Mammary epithelial cell (primary cell): Measurements from ENCODE around the gene CALHM3.

Source experiments
- EZH2 ChIP-seq: IDR thresholded peaks from 2 replicates; pipeline ENCODE4 v1.6.1; 2012; ENCODE audit warnings: low read length, inconsistent platforms, borderline replicate concordance
- TF ChIP-seq, protein P1 (sequence below), 2 donors: IDR thresholded peaks in 1 of 2; conservative IDR thresholded peaks in 1 of 2; 2 replicates each; pipeline ENCODE4 v1.5.1; 2011 to 2012; ENCODE audit warnings: inconsistent platforms in 2 of 2, low read length in 2 of 2, mild to moderate bottlenecking in 2 of 2, control low read depth in 1 of 2, low read depth in 1 of 2; ENCODE audit not compliant: insufficient read depth in 1 of 2; ENCODE audit errors: extremely low read depth in 1 of 2

DNA sequence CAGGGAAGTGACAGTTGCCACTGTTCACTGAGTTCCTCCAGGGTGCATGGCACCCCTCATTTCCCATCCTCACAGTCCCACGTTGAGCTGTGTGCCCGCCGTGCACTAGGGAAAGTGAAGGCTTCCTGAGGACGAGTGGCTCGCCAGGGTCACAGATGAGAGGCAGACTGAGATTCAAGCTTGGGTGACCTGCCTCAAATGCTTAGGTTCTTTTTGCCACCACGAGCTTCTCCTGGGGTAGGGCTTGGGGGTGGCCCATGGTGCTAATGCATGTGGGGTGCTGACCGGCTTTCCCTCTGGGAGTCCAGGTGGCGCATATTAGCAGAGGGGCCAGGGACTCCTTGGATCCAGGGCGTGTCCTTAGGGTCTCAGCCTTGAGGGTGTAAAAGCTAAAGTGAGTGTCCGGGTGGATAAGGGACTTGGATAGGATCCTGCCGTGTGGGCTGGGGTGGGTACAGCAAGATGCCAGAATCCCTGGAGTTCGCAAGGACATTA, 28.8 kb downstream of the CALHM3 start:
- TF ChIP-seq, protein P1, sequence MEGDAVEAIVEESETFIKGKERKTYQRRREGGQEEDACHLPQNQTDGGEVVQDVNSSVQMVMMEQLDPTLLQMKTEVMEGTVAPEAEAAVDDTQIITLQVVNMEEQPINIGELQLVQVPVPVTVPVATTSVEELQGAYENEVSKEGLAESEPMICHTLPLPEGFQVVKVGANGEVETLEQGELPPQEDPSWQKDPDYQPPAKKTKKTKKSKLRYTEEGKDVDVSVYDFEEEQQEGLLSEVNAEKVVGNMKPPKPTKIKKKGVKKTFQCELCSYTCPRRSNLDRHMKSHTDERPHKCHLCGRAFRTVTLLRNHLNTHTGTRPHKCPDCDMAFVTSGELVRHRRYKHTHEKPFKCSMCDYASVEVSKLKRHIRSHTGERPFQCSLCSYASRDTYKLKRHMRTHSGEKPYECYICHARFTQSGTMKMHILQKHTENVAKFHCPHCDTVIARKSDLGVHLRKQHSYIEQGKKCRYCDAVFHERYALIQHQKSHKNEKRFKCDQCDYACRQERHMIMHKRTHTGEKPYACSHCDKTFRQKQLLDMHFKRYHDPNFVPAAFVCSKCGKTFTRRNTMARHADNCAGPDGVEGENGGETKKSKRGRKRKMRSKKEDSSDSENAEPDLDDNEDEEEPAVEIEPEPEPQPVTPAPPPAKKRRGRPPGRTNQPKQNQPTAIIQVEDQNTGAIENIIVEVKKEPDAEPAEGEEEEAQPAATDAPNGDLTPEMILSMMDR (conservative IDR thresholded peaks at IDR 0.05 in 1 of 2, IDR thresholded peaks at IDR 0.05 in 1 of 2; ENCODE audit: extremely low read depth in 1 of 2, insufficient read depth in 1 of 2, low read depth in 1 of 2, low read length in 2 of 2) = no peak
- no peak for TF ChIP-seq EZH2
